K562 (cell line): ENCODE measurements around the gene AP3B1. TPM values are rescaled to one million over a fixed set of nuclear protein-coding genes. Genes with fewer than 3 reads are reported as not detected.
A peak's percentile ranks its signal among the peaks of the same experiment; 100 is the strongest.

Source experiments
- ATAC-seq: fragments of 200-7000 bp; cut with Tn5 transposase; 3 replicates; pipeline ENCODE4 v1.9.1; 2020; ENCODE audit warnings: moderate library complexity
- BruUV-seq: library from RNA; stranded (reverse); fragments of 400-500 nt; replicated peaks from 2 replicates; lab custom pipeline; 2021; lab: Mats Ljungman, UMichigan
- CTCF ChIA-PET: fragments of 300-600 bp; formaldehyde crosslinking; extraction: SDS; loops from one replicate; lab custom pipeline; 2021; ENCODE audit warnings: low intra/inter-chr PET ratio; lab: Yijun Ruan, JAX
- POLR2A ChIA-PET: fragments of 300-600, 350-650 bp; sonication (Branson Sonifier 250); formaldehyde crosslinking; extraction: SDS; loops from one replicate; lab custom pipeline; 2021; ENCODE audit warnings: antibody characterized with exemption, inconsistent platforms; lab: Yijun Ruan, JAX
- DNase-seq, 4 experiments: peaks; one replicate each; pipeline versions ENCODE4 v3.0.0 to v3.0.0-alpha.2; 2011 to 2018; ENCODE audit warnings: low spot score in 3 of 4, mixed read lengths in 3 of 4; ENCODE audit errors: extremely low read depth in 1 of 4
- FAIRE-seq: peaks from 2 replicates; lab custom pipeline; 2011; peaks lifted over from hg19 to GRCh38; lab: Jason Lieb, UNC
- H2AFZ ChIP-seq: 2 replicates; pipeline ENCODE4 v1.6.0; 2011; ENCODE audit warnings: low read depth, low read length, control low read depth, inconsistent platforms
- H3K27ac ChIP-seq: fragments of 200-600 bp; 3 replicates; pipeline ENCODE4 v1.8.0; 2011; ENCODE audit warnings: low read depth, mild to moderate bottlenecking, control low read depth, inconsistent platforms, low read length, moderate library complexity, mixed read lengths; ENCODE audit errors: extremely low read depth
- H3K27me3 ChIP-seq, 2 experiments: fragments of 300-600 bp in 1 of 2; 2 replicates in 1 of 2; 3 replicates in 1 of 2; pipeline versions ENCODE4 v1.6.0 to v1.8.0; 2011; ENCODE audit warnings: inconsistent platforms in 2 of 2, low read length in 2 of 2, mild to moderate bottlenecking in 1 of 2, mixed read lengths in 1 of 2, moderate library complexity in 1 of 2; ENCODE audit not compliant: control insufficient read depth in 2 of 2, insufficient read depth in 2 of 2
- H3K36me3 ChIP-seq: fragments of 300-600 bp; 3 replicates; pipeline ENCODE4 v1.8.0; 2011; ENCODE audit warnings: mild to moderate bottlenecking, low read length, inconsistent platforms; ENCODE audit not compliant: control insufficient read depth, insufficient read depth
- H3K4me1 ChIP-seq, 2 experiments: fragments of 200-600 bp in 1 of 2; replicated peaks in 1 of 2; 2 replicates in 1 of 2; 3 replicates in 1 of 2; pipeline versions ENCODE4 v1.5.1 to v1.8.0; 2011; ENCODE audit warnings: inconsistent platforms in 2 of 2, low read length in 2 of 2, mild to moderate bottlenecking in 1 of 2, mixed read lengths in 1 of 2, moderate library complexity in 1 of 2; ENCODE audit not compliant: control insufficient read depth in 2 of 2, insufficient read depth in 2 of 2
- H3K4me2 ChIP-seq: 2 replicates; pipeline ENCODE4 v1.6.1; 2011; ENCODE audit warnings: low read length, control low read depth, inconsistent platforms, mixed read lengths; ENCODE audit not compliant: insufficient read depth
- H3K4me3 ChIP-seq: fragments of 200-600 bp; sonication (generic), shearing (Covaris generic); 2 replicates; pipeline ENCODE4 v1.5.1; 2016; ENCODE audit warnings: control low read depth, inconsistent platforms
- H3K79me2 ChIP-seq: fragments of 200-600 bp; 3 replicates; pipeline ENCODE4 v1.8.0; 2011; ENCODE audit warnings: low read length, inconsistent platforms; ENCODE audit not compliant: control insufficient read depth, insufficient read depth
- H3K9ac ChIP-seq, 2 experiments: 2 replicates each; pipeline versions ENCODE4 v1.6.0 to v1.6.1; 2011; ENCODE audit warnings: low read depth in 2 of 2, low read length in 2 of 2, control low read depth in 1 of 2, inconsistent platforms in 1 of 2, mild to moderate bottlenecking in 1 of 2, mixed read lengths in 1 of 2; ENCODE audit not compliant: insufficient read depth in 1 of 2
- H3K9me1 ChIP-seq: one replicate; pipeline ENCODE4 v1.6.0; 2011; ENCODE audit warnings: inconsistent platforms, mild to moderate bottlenecking, low read length, moderate library complexity; ENCODE audit not compliant: control insufficient read depth, insufficient read depth
- H3K9me3 ChIP-seq: replicated peaks from 2 replicates; pipeline ENCODE4 v1.5.1; 2011; ENCODE audit warnings: low read depth, low read length, inconsistent platforms; ENCODE audit not compliant: control insufficient read depth, insufficient read depth
- H4K20me1 ChIP-seq: replicated peaks from 2 replicates; pipeline ENCODE4 v1.6.1; 2011; ENCODE audit warnings: low read length, inconsistent platforms, mixed read lengths; ENCODE audit not compliant: control insufficient read depth, insufficient read depth
- CBX3 ChIP-seq, 2 experiments: IDR thresholded peaks; 1 replicate in 1 of 2; 2 replicates in 1 of 2; pipeline ENCODE4 v1.6.1; 2012; ENCODE audit warnings: inconsistent platforms in 2 of 2, low read length in 2 of 2, borderline replicate concordance in 1 of 2, control low read depth in 1 of 2
- MLX ChIP-seq, 2 experiments: fragments of 450-650 bp in 1 of 2; sonication (generic) in 1 of 2; formaldehyde crosslinking; conservative IDR thresholded peaks; 2 replicates each; pipeline versions ENCODE4 v1.4.0 to v1.8.1; 2020 to 2022; ENCODE audit warnings: mild to moderate bottlenecking in 1 of 2, missing genetic modification reagents in 1 of 2
- PPARD ChIP-seq: fragments of 250-450 bp; sonication (Bioruptor Pico); IDR thresholded peaks from 2 replicates; pipeline ENCODE4 v1.8.0; 2022; ENCODE audit warnings: inconsistent platforms, mild to moderate bottlenecking, moderate library complexity
- RBM25 ChIP-seq: fragments of 200-400 bp; formaldehyde crosslinking; IDR thresholded peaks from 2 replicates; pipeline ENCODE4 v1.6.1; 2018; ENCODE audit warnings: low read length, low read depth, moderate library complexity; ENCODE audit not compliant: severe bottlenecking
- ZHX1 ChIP-seq: fragments of 150-350 bp; conservative IDR thresholded peaks from 2 replicates; pipeline ENCODE4 v1.6.1; 2014; ENCODE audit warnings: low read length
- ZNF133 ChIP-seq: fragments of 250-450 bp; sonication (Bioruptor Pico); IDR thresholded peaks from 2 replicates; pipeline ENCODE4 v1.4.0; 2020; ENCODE audit warnings: mild to moderate bottlenecking
- ZNF274 ChIP-seq: IDR thresholded peaks from 2 replicates; pipeline ENCODE4 v1.6.1; 2011; ENCODE audit warnings: low read depth, mild to moderate bottlenecking, low read length, moderate library complexity, borderline replicate concordance
- WGBS: fragments of 100-300 bp; shearing (Covaris generic); methylation state at CpG from one replicate; pipeline ENCODE4 v1.1.6; 2016; ENCODE audit warnings: low coverage, mixed read lengths; ENCODE audit not compliant: insufficient coverage; ENCODE audit errors: missing lambda C conversion rate; 5-methylcytosine and 5-hydroxymethylcytosine counted together
- in situ Hi-C: fragments of 300-500 bp; cut with MboI; formaldehyde crosslinking; loops from 4 replicates; pipeline ENCODE4 v1.15.0; 2018; ENCODE audit warnings: inconsistent platforms, mixed read lengths
- intact Hi-C: fragments of 100-400 bp; cut with micrococcal nuclease; formaldehyde crosslinking; loops from 2 replicates; pipeline ENCODE4 v1.14.2; 2022
- polyA plus RNA-seq, 8 experiments: library from polyadenylated mRNA; depleted of rRNA in 4 of 8; stranded (reverse) in 5 of 8; unstranded in 3 of 8; fragments of >200 nt; fragmentation: Nextera tagmentation in 2 of 8; fragmentation: Illumina TruSeq in 1 of 8; extraction: Ambion mirVana in 2 of 8; extraction: Trizol in 1 of 8; gene quantifications; 2 replicates each; pipeline versions ENCODE4 v1.2.1 to v1.2.3, GENCODE V29; 2011 to 2014; ENCODE audit warnings: inconsistent platforms in 1 of 8, missing spikeins in 1 of 8
- total RNA-seq, 7 experiments: library from RNA; depleted of rRNA in 6 of 7; stranded (reverse); fragments of >200 nt in 6 of 7; fragmentation: Illumina TruSeq in 2 of 7; extraction: Trizol in 2 of 7; gene quantifications; 2 replicates each; pipeline versions ENCODE4 v1.2.1 to v1.2.3, GENCODE V29; 2011 to 2021; ENCODE audit warnings: low replicate concordance in 1 of 7
- TF ChIP-seq, protein P1 (sequence below), 2 experiments: fragments of 450-650 bp; IDR thresholded peaks; 2 replicates each; pipeline ENCODE4 v1.6.1; 2016; ENCODE audit warnings: mild to moderate bottlenecking in 2 of 2, borderline replicate concordance in 1 of 2, low read depth in 1 of 2, moderate library complexity in 1 of 2
- TF ChIP-seq, protein P2 (sequence below): fragments of 250-450 bp; sonication (Bioruptor Pico); IDR thresholded peaks from 2 replicates; pipeline ENCODE4 v1.8.0; 2021; ENCODE audit warnings: moderate library complexity, mild to moderate bottlenecking, inconsistent platforms

AP3B1 gene
- total and polyA plus RNA-seq, 9 of the 15 experiments (the other 6 are each of a cell fraction or from before 2014, with no cell fraction given): 21.1 to 61.8 (median 42.2) TPM

DNA sequence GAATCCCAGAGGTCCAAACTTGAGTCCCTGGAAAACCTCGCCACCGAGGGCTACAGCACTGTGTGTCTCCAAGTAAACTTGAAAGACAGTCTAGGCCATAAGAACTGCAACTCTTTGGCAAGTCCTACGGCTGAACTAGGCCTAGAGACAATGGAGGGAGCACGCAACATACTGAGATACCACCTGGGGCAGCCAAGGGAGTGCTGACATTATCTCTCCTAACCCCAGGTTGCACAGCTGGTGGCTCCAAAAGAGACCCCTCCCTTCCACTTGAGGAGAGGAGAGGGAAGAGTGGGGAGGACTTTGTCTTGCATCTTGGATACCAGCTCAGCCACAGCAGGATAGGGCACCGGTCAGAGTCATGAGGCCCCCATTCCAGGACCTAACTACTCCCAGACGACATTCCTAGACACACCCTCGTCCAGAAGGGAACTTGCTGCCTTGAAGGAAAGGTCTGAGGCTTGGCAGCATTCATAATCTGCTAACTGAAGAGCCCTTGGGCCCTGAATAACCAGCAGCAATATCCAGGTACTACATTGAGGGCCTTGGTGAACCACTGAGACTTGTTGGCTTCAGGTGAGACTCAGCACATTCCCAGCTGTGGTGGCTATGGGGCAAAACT is 42.7 kb downstream of the AP3B1 start:
- peak; percentile 66 for ATAC-seq
- Histone ChIP-seq H3K4me2 (no peak overlapping the region), H3K9me1 (no peaks in the 10 kb centered on the region), H4K20me1 (no peaks in the 10 kb centered on the region), H3K9ac (no peak overlapping the region), H2AFZ (no peak overlapping the region), H3K27me3 (no peaks in the 10 kb centered on the region), H3K4me3 (no peak overlapping the region), H3K4me1 (no peaks in the 10 kb centered on the region), H3K36me3 (no peaks in the 10 kb centered on the region), H3K79me2 (0 out of 3 replicates have a peak, but pooled peaks cover 5% of the 10 kb centered on the region), H3K9me3 (no peaks in the 10 kb centered on the region), H3K27ac (no peak overlapping the region)
- no TSS peak for BruUV-seq
- peak in 1 of 4 experiments; percentile 25 for DNase-seq
- intact Hi-C loops: no loop called here
- no peak for FAIRE-seq
- POLR2A ChIA-PET: no interaction called here
- 81% methylated on average over 7 of the region's 7 CpGs for WGBS
- CTCF ChIA-PET: no interaction called here
- in situ Hi-C loops: no loop called here
- no peak for TF ChIP-seq ZHX1
- TF ChIP-seq, protein P1, sequence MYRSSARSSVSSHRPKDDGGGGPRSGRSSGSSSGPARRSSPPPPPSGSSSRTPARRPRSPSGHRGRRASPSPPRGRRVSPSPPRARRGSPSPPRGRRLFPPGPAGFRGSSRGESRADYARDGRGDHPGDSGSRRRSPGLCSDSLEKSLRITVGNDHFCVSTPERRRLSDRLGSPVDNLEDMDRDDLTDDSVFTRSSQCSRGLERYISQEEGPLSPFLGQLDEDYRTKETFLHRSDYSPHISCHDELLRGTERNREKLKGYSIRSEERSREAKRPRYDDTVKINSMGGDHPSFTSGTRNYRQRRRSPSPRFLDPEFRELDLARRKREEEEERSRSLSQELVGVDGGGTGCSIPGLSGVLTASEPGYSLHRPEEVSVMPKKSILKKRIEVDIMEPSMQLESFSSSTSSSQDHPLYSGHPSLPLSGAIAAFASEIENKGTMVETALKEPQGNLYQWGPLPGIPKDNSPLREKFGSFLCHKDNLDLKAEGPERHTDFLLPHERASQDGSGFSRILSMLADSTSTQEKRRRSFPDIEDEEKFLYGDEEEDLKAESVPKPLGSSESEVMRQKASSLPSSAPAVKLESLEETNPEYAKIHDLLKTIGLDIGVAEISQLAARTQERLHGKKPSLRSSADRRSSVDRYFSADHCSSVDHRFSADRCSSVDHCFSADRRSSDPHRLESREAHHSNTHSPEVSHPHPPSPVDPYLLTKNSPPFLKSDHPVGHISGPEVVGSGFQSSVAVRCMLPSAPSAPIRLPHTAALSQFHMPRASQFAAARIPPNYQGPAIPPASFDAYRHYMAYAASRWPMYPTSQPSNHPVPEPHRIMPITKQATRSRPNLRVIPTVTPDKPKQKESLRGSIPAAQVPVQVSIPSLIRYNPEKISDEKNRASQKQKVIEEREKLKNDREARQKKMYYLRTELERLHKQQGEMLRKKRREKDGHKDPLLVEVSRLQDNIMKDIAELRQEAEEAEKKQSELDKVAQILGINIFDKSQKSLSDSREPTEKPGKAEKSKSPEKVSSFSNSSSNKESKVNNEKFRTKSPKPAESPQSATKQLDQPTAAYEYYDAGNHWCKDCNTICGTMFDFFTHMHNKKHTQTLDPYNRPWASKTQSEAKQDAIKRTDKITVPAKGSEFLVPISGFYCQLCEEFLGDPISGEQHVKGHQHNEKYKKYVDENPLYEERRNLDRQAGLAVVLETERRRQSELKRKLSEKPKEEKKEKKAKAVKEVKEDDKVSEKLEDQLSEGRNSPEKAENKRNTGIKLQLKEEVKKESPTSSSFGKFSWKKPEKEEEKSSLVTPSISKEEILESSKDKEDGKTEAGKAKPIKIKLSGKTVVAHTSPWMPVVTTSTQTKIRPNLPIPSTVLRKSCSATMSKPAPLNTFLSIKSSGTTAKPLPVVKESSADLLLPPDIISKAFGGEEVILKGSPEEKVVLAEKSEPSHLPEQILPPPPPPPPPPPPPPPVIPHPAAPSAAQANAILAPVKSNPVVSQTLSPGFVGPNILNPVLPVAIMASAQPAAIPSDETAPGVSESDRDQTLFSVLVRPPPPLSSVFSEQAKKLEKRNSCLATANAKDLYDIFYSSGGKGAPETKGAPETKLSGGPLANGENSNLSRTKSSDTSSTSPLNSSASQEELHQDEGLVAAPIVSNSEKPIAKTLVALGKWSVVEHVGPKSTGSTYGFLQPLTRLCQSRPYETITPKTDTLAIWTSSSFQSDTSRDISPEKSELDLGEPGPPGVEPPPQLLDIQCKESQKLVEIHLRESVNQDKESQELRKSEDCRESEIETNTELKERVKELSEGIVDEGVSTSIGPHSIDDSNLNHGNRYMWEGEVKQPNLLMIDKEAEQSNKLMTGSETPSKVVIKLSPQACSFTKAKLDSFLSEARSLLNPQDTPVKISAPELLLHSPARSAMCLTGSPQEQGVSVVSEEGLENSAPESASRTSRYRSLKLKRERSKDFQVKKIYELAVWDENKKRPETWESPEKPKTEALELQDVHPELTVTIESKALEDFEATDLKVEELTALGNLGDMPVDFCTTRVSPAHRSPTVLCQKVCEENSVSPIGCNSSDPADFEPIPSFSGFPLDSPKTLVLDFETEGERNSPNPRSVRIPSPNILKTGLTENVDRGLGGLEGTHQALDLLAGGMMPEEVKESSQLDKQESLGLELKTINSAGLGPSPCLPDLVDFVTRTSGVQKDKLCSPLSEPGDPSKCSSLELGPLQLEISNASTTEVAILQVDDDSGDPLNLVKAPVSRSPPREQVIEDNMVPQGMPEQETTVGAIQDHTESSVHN (IDR thresholded peaks at IDR 0.05; ENCODE audit: borderline replicate concordance in 1 of 2, low read depth in 1 of 2): no peak
- TF ChIP-seq, protein P2, sequence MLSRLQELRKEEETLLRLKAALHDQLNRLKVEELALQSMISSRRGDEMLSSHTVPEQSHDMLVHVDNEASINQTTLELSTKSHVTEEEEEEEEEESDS: no peak
- TF ChIP-seq ZNF274: no peak
- TF ChIP-seq MLX (CRISPR knock-in tag; conservative IDR thresholded peaks at IDR 0.05): no peak
- no peak for TF ChIP-seq PPARD (CRISPR knock-in tag)
- TF ChIP-seq CBX3 (IDR thresholded peaks at IDR 0.05; ENCODE audit: borderline replicate concordance in 1 of 2, low read length in 2 of 2): no peak
- TF ChIP-seq RBM25: no peak
- no peak for TF ChIP-seq ZNF133
